Suppressor macrophage treated with lipopolysaccharide for 4 hours (primary cell): Measurements from ENCODE around the gene SLC41A3.

Experiments
- DNase-seq: peaks from one replicate; pipeline ENCODE4 v3.0.0-alpha.2; 2020

Gene SLC41A3

DNA sequence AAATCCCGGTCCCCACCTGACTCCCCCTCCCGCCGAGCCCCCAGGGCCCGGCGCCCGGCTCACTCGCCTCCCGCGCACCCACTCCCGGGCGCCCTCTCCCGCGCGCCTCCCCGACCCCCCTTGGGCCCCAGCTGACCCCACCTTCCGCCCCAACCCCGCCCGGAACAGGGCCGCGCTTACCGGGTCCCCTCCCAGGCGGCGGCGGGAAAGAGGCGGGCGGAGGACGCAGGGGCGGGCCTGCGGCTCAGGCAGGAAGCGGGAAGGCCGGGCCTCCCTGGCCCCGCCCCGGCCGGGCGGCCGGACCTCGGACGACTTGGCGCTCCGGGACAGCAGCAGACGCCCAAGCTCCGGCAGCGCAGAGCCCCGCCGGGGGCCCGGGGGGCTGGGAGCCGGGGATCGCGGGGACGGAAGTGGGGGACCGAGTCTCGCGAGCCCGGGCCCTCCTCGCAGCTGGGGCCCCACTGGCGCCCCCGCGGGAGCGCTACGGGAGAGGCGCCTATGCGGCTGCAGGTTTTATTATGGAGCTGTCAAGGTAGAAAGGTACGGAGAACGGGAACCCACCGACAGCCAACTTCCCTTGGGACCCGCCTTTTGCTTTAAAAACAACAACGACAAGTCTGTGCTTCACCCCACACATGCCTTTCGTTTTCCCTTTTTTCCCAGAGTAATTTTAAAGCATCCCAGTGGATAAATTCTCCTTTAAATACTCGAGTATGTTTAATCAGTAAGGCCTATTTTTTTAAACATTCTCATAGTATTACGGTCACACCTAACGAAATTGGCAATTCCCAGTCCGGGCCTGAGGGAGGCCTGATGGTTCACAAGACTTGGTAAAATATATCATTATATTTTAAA is at the start of gene SLC41A3:
Gene SLC41A3, minus strand, starts transcription at position 212 of the 855 bp plus-strand sequence. CDS start 15,905 bp downstream, outside the sequence.
- peak; percentile 88 for DNase-seq

DNA sequence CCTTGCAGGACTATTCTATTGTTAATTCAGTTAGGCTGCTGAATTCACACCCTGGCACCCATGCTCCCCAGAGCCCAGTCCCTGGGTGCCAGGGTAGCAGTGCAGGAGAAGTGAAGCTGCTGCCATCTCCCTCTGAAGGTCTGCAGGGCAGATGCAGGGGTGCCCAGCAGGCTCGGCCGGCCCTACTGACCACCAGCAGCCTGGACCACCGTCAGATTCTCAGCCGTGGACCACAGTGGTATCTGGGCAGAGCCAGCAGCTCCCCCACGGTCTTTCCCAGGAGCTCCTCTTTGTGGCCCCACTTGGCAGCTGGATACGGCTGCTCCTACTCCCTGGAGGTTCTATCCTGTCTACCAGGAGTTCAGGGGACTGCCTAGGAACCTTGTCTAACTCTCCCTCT is 49.7 kb upstream of the SLC41A3 start:
- DNase-seq, result no peak

DNA sequence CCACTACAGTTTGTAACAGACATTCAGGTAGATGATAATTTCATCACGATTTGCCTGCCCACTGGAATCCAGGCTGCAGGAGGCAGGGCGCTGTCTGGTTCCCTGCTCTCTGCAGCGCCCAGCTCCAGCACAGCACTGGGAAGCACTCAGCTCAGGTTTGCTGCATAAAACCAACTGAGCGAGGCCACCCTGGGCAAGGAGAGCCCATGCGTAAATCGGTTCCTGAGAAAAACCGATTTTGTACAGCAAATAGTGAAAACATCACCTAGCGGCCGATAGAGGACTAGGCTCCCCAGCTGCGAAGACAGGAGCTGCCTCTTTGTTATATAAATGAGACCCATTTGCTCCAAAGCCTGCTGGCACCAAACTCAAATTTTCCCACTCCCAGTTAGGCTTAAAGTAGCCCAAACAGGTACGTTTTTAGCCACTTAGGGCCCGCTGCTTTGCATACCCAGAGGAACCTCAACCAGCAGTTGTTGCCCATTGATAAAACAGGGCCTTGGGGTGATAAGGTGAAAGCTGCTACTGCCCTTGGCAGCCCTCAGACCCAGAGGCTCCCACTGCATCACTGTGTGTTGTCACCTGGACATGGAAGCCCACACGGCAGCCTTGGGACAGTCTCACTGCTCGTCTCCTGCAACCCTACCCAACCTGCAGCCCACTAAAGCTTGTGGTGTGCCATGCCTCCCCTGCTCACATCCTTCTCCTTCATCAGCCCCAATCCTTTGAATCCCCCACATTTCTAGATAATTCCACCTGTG is 49.0 kb upstream of the SLC41A3 start:
- no peak for DNase-seq

DNA sequence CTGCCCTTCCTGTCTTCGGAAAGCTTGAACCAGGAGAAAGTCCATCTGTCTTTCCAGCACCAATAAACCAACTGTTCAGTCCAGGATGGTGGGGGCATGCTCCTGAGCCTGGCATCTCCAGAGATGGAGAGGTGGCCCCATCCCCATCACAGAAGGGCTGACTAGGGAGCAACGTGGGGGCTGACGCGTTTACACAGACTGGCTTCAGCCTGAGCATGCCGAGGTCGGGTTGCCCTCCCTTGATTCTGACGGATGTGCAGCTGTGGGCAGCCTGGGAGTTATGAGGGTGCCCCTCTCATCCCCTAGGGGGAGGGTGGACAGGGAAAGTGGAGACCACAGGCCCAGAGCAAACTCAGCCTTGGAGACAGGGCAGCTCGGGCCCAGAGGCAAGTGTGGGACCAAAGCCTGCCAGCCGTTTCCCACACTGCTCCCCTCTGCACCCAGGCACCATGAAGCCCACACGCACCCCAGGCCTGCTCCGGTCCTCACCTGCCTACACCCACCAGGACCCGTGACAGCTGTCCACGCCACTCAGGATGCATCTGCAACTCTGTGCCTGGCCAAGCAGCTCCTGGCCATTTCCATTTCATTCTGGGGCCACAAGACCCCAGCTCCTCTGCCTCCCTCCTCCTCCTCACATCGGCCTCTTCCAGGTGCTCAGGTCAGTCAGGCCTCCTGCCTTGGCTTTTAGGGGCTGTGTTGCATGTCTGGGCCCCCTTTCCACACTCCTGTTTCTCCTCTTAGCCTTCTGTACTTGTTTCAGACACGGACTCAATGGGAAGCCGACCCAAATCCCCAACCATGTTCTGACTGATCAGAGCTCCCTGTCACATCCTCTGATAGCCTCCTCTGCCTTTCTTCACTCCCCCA is 48.2 kb upstream of the SLC41A3 start:
- no peak for DNase-seq

DNA sequence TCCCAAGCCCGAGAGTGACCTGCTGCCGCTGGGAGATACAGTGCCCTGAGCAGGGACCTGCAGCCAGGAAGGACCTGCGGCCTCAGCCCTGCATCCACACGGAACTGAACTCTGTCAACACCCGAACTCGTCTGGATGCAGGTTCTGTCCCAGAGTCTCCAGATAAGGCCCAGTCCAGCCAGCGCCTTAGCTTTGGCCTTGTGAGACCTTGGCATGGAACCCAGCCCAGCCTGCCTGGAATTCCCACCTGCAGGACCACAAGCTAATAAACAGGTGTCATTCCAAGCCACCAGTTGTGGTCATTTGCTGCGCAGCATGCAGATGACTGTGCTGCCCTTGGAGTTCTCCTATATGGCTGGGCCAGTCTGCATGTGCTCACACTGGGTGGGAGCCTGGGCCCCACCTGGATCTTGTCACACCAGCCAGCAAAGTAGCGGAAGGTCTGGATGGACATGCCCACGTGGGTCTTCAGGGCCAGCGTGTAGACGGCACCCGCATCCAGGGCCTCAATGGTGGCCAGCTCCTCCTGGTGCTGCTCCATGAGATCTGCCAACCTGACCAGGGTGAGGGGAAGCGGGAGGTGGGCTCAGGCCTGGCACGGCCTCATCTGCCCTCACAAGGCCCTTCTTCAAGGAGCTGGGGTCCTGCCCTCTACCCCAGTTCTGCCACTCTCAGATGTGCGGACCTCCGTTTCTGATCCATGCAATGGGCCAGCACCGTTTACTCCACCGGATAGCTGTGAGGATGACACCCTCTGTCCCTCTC is 47.2 kb upstream of the SLC41A3 start:
- no peak for DNase-seq

DNA sequence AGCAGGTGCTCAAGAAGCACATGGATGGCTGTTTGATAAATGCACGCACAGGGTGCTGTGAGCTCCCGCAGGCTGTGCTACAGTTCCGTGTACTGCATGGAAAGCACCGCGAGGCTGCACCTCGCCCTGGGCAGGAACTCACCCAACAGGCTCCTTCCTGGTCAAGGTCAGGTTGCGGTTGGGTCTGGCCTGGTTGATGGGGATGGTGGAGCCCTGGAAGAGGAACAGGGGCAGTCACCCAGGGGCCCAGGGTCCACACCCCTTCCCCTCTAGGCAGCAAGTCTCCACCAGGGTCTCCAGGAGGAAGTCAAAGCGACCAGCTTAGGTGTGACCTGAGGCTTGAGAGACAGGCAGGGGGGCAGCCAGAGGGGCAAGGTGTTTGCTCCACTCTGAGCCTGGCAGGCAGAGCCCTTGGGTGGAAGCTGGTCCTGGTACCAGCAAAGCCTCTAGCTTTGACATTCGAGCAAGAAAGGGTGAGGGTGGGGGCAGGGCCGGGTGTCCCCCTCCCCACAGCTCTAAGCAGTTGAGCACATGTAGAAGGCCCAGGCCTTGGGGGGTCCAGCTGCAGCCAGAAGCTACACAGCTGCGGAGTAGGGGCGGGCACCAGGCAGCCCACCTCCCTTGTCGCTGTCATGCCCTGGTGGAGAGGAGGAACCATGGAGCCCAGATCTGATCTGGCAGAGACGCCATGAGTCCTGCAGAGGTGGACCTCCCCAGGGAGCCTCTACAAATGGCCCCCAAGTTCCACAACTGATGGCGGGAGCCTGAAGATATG is 46.3 kb upstream of the SLC41A3 start:
- DNase-seq, result no peak

DNA sequence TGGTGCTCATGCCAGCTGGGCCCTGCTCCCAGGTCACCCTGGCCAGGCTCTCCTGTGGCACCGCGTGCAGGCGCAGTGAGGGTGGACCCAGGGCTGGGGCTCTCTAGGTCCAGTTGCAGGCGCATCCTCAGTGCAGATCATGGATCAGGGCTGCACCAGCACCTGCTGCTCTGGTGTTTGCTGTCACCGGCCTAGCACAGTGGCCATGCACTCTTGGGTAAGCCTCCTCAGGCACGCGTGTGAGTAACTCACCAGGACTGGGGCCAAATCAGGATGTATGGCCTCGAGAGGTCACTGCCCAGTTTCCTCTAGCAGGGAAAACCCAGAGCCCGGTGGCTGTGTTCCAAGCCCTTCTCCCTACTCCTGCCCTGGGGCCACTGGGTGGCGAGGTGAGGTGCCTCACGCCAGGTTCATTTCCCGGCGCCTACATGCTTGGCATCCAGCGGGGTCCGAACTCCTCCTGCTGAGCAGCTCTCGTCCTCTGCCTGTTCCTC is 45.5 kb upstream of the SLC41A3 start:
- peak; percentile 8 for DNase-seq

DNA sequence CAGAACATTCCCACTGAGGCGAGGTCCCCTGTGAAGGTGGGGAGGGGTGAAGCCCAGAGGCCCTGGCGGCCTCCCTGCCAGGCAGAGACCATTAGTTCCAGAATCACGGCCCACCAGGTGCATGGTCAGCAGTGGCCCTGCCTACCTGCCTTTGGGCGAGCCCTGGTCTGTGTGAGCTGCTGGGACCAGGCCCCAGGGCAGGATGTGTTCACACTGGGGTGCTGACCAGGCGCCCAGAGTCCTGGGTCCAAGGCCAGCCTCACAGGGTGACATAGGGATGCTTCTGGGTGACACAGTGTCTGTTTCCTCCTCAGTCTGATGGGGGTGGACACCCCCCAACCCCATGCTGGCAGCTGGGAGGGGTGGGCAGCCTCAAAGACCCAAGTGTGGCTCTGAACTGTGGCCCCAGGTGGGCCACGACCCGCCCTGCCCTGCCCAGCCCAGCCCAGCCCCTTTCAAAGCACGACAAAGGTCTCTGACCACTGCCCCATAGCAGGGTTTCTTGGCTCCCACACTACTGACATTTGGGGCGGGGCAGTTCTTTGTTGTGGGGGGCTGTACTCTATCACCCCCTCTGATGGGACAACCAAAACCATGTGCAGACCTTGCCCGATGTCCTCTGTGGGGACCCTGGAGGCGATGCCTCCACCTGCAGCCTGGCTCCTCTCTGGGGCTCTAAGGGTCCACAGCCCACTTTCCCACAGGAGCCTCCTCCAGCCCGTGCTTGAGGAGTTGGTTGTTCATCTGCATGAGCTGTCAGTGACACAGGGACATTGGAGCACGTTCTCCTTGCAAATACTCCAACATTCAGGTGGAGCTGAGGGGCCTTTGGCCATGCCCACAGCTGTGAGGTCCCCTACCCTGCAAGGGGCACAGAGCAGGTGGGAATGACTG is 44.8 kb upstream of the SLC41A3 start:
- DNase-seq, result no peak

DNA sequence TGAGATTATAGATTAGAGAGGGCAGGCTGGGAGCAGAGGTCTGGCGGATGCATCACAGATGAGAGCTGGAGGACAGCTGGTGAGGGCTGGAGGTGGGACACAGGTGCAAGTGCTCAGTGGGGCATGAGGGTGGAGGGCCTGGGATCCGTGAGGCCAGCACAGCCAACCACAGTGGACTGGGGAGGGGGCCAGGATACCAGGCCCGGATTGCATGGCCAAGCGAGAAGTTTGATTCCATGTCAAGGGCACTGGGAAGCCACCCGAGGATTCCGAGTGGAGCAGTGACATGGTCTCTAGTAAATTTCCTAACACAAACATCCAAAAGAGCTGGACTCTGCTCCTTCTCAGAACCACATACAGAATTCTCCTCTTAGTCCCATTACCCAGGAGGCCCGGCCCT is 44.0 kb upstream of the SLC41A3 start:
- DNase-seq, result no peak

DNA sequence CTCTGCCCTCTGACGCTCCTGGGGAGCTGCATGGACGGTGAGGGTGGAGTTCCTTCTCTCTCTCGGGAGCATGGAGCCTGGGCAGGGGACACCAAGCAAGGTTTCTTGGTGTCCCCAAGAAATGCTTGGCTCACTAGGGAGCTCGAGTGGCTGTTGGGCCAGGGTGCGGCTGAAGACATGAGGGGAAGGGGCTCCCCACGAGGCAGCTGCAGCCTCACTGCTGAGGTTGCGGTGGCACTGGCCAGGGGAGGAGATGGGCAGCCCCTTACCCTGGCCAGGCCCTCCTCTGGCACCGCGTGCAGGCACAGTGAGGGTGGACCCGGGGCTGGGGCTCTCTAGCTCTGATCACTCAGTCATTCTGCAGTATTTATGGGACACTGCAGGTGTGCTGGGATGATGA is 43.5 kb upstream of the SLC41A3 start:
- DNase-seq, result no peak

DNA sequence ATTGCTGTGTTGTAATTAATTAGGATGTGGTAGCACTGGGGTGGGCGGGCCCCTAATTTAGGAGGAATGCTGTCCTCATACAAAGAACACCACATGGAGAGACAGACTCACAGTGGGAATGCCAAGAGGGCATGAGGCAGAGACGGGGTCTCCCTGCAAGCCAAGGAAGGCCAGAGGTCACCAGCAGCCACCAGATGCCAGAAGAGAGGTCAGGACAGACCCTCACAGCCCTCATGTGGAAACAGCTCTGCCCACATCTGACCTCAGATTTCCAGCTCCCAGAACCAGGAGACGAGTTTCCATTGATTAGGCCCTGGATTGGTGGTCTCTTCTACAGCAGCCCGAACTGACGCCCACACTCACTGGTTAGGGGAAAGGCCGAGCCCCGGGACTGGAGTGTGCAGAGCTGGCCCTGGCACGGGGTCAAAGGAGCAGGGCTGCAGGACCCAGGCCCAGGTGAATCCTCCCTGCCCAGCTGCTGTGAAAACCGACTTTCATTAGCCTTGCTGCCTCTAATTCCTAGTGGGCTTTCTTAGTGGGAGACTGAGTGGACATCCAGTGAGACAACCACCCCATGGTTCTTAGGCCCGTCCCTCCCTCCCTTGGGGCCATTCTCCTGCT is 43.0 kb upstream of the SLC41A3 start:
- no peak for DNase-seq

DNA sequence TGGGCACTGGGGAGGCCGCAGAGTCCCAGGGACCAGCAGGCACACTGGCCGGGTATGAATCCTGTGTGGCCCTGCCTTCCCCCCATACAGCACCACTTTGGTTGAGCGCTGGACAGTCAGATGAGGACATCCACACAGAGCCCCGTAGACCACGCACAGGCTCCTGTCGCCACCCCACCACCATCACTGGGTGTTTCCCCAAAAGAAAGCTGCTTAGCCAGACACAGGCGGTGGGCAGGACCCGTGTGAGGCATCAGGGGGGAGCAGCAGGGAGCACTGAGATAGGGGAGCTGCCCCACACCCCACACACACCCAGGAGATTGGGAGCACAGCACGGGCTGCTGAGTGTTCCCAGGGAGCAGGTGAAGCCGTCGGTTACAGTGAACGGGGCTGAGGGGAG is 42.4 kb upstream of the SLC41A3 start:
- DNase-seq, result no peak

DNA sequence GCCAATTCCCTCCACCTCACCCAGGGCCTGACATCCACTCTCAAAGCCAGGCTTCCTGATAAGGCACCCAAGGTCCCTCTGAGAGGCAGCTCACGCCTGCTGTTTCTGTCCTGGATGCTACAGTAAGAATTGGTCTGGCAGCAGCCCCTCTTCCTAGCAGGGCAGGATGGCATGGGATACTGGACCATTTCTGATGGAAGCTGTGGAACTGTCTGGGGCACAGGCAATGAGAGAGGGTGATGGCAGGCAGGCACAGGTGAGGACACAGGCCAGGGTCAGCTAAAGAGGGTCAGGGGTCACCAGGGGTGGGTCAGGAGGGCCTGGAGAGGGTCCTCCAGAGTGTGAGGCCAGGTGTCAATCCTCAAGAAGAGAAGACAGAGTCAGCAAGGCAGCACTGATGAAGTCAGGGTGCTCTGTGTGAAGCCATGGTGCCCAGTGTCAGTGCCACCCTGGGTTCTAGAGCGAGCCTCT is 41.9 kb upstream of the SLC41A3 start:
- DNase-seq, result no peak

DNA sequence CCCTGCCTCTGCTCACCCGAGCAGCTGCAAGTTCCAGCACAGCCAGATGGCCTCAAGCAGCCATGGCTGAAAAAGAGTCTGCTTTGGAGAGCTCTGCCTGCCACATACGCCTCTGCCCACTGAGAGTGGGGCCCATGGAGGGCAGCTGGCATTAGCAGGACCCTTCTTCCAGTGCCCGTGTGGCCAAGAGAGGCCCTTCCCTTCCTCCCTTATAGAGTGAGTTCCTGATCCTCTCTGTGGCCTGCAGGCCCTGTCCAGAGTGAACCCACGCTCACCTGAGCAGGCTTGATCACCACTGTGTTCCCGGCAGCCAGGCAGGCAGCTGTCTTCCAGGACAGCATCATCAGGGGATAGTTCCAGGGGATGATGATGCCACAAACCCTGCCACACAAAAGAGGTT is 41.4 kb upstream of the SLC41A3 start:
- DNase-seq, result no peak

DNA sequence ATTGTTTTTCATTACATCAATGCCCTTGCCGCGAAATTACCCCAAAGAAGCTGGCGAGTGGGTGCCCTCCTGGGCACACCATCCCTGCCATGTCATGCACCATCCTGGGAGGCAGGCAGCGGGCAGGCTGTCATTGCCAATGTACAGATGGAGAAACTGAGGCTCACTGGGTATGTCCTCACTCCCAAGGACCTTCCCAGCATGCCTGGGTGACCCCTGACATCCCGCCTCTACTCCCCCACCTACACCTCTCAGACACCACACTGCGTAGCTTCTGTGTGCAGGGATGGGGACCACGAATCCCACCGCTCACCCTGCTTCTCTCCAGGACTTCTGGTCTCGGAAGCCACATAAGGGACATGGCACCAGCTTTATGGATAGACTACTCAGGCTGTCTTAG is 41.0 kb upstream of the SLC41A3 start:
- no peak for DNase-seq

DNA sequence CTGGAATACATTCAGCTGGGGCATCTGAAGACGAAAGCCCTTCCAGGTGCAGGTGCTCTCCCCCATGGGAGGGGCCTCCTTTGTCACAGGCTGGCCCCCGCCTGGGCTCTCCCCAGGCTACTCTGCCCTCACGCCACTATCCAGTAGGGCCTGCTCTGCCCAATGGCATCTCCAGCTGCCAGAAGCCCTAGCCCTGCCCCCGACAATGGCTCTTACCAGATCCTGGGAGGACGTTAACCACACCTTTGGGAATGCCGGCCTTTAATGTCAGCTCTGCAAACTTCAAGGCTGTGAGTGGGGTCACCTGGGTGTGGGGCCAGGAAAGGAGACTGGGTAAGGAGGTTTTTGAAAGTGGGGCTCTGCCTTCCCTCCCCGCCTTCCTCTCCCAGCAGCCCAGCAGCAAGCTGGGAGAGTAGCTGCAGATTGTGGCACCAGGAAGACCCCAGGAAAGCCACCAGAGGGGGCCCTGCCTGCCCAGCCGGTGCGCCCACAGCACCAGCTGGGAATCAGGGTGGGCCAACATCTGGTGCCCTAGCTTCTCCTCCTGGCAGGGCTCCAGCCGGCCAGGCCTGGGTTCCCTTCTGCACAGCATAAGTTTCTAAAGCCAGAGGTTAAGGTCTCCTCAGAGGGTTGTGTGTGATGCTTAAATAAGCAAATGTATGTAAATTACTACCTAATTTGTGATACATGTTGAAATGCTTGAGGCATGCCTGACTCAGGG is 40.4 kb upstream of the SLC41A3 start:
- no peak for DNase-seq

DNA sequence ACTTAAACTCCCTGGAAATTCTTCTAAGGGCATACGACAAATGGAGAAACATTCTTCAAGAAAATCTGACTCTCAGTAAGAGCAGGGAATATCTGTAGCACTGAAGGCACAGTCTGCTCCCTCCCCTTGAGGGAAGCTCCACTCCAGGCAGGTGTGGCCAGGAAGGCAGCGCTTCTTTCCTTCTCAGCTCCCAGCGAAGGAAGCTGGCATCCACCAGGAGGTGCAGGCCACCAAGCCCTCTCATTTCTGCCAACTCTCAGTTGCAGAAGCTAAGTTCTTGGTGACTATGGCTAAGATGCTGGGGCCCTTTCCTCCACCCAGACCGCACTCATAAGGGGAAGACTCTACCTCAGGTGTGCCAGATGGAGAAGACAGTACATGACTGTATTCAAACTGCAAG is 37.7 kb upstream of the SLC41A3 start:
- DNase-seq, result no peak

DNA sequence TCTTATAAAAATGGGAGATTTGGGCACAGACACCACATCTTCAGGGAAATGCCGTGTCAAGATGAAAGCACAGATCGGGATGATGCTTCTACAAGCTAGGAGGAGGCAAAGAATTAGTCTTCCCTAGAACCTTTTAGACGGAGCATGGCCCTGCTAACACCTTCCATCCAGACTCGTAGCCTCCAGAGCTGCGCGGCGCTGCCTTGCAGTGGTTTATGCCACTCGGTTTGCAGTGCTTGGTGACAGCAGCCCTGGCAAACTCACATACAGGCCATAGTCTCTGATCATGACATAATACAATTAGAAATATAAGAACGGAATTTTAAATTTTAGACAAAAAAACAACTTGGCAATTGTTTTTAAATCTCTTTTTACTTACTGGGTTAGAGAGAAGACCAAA is 37.1 kb upstream of the SLC41A3 start:
- no peak for DNase-seq

DNA sequence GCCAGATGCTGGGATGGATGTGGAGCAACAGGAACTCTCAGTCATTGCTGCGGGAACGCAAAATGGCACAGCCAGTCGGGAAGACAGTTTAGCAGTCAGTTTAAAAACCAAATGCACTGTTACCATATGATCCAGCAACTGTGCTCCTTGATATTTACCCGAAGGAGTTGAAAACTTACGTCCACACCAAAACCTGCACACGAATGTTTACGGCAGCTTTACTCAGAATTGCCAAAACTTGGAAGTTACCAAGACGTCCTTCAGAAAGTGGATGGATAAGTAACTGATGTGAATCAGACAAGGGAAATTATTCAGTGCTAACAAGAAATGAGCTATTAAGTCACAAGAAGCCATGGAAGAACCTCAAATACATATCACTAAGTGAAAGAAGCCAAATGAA is 36.1 kb upstream of the SLC41A3 start:
- no peak for DNase-seq
